Measurements from ENCODE around the gene RNLS.

DNA sequence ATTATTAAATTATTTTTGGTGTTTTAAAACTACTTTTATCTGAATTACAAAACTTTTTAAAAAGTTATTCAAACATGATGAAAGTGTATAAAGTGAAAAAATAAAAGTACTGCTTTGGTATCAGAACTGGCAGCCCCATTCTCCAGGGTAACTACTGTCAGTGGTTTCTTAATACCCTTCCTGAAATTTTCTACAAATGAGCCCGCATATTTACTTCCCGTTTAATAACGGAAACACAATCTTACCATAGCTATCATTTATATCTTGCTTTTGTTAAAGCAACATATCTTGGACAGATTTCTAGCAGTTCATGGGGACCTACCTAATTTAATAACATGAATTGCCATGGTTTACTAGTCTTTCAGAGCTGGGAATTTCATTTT is 249.9 kb downstream of the RNLS start:
- TF ChIP-seq, protein P1, sequence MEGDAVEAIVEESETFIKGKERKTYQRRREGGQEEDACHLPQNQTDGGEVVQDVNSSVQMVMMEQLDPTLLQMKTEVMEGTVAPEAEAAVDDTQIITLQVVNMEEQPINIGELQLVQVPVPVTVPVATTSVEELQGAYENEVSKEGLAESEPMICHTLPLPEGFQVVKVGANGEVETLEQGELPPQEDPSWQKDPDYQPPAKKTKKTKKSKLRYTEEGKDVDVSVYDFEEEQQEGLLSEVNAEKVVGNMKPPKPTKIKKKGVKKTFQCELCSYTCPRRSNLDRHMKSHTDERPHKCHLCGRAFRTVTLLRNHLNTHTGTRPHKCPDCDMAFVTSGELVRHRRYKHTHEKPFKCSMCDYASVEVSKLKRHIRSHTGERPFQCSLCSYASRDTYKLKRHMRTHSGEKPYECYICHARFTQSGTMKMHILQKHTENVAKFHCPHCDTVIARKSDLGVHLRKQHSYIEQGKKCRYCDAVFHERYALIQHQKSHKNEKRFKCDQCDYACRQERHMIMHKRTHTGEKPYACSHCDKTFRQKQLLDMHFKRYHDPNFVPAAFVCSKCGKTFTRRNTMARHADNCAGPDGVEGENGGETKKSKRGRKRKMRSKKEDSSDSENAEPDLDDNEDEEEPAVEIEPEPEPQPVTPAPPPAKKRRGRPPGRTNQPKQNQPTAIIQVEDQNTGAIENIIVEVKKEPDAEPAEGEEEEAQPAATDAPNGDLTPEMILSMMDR (IDR thresholded peaks at IDR 0.05) = no peak
- no peak for TF ChIP-seq SIN3A (IDR thresholded peaks at IDR 0.05; ENCODE audit: borderline replicate concordance, insufficient read depth, low read depth, low read length)
- TF ChIP-seq, protein P2, sequence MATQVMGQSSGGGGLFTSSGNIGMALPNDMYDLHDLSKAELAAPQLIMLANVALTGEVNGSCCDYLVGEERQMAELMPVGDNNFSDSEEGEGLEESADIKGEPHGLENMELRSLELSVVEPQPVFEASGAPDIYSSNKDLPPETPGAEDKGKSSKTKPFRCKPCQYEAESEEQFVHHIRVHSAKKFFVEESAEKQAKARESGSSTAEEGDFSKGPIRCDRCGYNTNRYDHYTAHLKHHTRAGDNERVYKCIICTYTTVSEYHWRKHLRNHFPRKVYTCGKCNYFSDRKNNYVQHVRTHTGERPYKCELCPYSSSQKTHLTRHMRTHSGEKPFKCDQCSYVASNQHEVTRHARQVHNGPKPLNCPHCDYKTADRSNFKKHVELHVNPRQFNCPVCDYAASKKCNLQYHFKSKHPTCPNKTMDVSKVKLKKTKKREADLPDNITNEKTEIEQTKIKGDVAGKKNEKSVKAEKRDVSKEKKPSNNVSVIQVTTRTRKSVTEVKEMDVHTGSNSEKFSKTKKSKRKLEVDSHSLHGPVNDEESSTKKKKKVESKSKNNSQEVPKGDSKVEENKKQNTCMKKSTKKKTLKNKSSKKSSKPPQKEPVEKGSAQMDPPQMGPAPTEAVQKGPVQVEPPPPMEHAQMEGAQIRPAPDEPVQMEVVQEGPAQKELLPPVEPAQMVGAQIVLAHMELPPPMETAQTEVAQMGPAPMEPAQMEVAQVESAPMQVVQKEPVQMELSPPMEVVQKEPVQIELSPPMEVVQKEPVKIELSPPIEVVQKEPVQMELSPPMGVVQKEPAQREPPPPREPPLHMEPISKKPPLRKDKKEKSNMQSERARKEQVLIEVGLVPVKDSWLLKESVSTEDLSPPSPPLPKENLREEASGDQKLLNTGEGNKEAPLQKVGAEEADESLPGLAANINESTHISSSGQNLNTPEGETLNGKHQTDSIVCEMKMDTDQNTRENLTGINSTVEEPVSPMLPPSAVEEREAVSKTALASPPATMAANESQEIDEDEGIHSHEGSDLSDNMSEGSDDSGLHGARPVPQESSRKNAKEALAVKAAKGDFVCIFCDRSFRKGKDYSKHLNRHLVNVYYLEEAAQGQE (IDR thresholded peaks at IDR 0.05; ENCODE audit: insufficient read depth in 1 of 2, low read depth in 2 of 2, low read length in 1 of 2) = no peak
- no peak for TF ChIP-seq TCF7L2 (IDR thresholded peaks at IDR 0.05; ENCODE audit: low read depth, low read length)
- no peak for TF ChIP-seq POLR2AphosphoS5 (IDR thresholded peaks at IDR 0.05; ENCODE audit: low read depth, low read length)

Measured in Panc1 (cell line).